Hematopoietic multipotent progenitor cell treated with erythropoietin and hydrocortisone succinate and interleukin-3 and kit ligand, for 8 days (in vitro differentiated cells): ENCODE data around the gene LDAF1.

Experiments used
- DNase-seq: peaks from one replicate; pipeline ENCODE4 v3.0.0-alpha.2; 2015

Gene LDAF1

DNA sequence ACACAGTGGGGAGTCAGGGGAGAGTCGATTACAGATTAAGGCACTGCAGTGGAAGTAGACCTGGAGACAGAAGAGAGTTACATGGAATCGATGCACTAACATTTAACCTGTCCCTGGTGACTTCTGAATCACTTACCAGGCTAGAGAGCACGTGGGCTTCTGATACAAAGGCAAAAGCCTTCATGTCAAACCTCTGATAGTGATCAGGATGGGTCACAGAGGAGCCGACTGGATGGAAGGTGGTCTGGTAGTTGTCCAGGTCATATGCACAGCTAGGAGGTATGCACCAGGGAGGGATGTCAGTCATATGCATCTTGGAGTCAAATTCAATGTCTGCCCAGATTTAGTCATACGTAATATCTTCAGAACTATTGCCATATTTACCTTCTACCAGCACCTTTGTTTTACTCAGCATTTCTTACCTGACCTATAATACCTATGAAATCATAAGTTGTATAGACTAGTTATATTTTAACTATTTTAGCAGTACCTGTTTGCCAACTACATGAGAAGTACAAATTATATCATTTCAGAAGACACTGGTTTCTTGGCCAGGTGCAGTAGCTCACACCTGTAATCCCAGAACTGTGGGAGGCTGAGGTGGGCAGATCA, 41.2 kb downstream of the LDAF1 start:
- no peak for DNase-seq

DNA sequence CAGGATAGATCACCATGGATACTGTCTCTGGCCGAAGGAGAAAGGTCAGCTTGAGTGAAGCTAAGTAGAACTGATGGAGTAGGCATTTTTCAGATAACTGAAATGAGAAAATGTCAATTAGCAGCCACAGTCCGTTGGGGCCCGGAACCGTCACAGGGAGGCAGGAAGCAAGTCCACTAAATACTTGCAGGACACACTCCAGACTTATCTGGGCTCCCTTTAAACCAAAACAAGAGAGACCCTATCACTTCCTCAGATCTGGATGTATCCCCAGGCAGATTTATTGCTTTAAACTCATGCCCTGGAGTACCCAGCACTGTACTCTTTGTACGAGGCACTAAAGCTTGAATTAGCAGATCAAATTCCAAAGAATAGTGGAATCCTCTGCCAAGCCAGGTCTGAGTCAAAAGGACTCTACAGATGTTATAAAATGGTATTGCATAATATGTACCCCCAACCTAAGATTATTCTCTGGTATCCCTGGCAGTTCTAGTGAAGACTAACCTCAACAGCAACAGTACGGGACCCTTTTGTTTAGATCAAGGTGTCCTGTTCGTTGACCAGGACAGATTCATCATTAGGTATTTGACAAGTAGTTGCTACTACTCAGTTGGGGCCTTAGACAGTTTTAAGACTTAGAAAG, 44.8 kb downstream of the LDAF1 start:
- no peak for DNase-seq

DNA sequence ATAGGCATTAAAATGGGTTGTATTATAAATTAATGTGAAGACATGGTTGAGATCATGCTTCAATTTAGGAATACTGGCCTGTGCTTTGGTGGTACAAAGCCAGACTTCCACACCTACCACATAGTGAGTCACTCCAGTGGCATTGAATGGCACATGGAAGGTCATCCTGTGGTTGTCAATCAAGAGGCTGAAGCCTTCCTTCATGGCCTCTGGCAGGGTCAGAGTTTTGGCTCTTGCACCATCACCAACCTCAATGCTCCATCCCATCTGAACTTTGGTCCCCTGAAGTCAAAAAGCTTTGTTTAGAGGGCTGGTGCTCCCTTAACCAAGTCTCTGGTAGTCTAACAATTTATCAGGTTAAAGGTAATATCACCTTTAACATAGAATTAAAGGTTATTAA, 46.8 kb downstream of the LDAF1 start:
- no peak for DNase-seq

DNA sequence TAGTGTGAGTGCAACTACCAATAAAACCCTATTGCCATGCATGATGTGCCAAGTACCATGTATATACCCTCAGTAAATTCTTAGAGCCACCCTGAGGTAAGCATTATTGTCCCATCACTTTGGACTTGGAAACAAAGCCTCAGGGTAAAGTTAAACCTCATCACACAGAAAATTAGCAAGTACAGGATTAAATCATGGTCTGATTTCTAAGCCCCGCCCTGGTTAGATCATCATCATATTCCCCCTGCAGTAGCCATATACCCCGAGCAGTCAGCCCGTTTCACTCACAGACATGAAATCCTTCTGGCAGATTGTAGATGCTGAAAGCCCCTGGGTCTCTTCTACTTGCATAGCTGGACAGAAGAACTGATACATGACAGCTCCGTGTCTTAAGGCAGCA, 48.1 kb downstream of the LDAF1 start:
- DNase-seq, result no peak

DNA sequence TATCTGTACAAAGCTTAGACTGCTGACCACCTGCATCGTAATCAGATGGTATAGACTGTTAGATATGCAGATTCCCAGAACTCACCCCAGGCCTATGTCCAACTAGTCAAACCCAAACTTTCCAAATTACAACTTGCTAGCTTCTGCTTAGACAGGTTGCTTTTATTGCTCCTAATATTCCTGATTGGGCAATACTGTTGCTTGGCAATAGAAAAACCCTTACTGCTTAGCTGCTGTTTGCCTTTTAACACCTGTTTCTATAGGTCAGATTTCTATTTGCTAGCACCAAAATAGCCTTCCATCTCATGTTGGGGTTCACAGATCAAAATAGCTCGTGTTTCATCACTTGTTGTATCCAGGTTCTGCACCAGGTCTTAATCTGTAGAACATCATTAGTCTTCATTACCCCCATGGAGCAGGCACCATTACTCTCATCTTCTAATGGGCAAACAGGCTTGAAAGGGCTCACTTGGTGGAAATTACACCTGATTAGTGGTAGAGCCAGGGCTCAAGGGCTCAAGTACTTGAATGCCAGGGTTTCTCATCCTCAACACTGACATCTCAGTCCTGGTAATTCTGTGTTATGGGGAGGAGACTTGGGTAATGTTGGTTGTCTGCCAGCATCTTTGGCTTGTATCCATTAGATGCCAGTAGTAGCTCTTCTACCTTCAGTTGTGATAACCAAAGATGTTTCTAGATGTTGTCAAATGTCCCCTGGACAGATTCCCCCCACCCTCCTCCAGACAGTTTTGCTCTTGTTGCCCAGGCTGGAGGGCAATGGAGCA, 50.2 kb downstream of the LDAF1 start:
- no peak for DNase-seq

DNA sequence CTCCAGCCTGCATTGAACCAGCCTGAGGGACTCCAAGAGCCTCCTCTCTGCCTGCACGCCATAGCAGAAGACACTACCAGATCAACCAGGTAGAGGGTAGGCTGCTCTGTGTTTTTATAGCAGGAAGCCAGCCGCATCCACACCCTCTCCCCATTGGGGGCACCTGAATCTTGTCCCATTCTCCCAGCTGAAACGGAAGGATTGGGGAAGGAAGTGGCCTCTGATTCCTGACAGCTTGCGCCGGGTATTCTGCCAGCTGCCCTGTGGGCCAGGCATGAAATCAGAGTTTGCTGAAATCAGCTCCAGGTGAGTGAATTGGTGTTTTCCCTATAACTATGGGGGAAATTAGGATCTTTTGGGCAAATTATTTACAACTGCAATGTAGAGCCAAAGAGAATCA, 53.0 kb downstream of the LDAF1 start, which contains the start of gene ZP2:
ZP2 (minus strand) TSS at position 89 of the 400 bp plus-strand sequence; CDS start at position 62, 27 bp downstream.
- DNase-seq, result no peak

DNA sequence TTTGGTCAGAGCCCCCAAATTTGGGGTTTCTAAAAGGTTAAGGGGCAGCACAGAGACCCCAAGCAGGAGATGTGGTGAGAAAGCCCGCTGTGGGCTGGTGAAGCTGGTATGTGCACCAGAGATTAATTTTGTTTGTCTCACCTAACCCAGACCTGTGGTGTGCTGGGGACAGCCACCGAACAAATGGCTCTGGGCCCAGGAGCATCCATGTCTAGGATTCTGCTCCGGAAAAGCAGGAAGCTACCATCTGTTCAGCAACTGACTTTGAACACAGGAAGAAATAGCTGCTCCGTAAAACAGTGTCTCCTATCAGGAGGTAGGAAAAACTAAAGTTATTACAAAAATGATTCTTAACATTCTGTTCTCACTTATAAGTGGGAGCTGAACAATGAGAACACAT, 55.6 kb downstream of the LDAF1 start:
- DNase-seq, result no peak

DNA sequence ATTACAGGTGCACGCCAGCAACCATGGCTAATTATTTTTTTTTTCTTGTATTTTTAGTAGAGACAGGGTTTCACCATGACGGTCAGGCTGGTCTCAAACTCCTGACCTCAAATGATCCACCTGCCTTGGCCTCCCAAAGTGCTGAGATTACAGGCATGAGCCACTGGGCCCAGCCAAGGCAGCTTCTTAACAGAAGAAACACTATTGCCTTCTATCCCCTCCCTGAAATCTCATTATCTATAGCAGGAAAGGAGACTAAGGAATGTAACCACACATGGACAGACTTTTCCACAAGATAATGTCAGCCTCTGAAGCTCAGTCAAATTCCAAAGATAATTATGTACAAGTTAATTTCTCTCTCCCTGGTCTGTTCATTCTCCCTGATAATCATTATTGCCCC, 58.6 kb downstream of the LDAF1 start:
- no peak for DNase-seq

DNA sequence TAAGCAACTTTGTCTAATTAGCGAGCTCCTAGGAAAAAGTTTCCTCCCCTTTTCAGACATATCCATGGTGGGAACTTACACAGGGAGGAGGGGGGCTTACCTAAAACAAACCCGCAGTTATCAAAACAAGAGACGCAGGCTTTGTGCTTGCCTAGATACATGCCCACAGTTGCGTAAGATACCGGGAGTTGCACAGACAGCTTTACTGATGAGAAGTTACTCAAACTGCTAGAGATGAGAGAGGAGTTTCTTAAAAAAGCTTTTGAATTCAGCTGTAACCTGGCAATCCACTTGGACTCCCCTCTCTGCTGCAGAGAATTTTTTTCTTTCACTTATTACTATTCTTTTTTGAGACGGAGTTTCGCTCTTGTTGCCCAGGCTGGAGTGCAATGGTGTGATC, 59.7 kb downstream of the LDAF1 start:
- no peak for DNase-seq

DNA sequence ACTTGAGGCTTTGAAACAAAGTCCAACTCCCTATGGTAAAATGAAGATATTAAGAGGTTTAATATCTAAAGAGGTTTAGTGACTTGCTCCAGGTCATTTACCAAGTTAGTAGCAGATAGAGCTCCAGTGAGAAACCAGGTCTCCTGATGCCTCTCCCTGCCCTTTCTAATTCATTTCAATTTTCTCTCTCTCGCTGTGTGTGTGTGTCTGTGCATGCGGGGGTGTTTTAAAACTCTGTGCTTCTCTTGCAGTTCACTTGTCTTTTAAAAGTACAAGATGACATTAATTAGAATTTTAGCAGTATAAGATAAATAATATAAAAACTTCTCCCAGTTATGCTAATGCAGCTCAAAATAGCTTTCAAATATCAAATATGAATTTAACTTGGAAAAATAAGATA, 61.1 kb downstream of the LDAF1 start:
- no peak for DNase-seq

DNA sequence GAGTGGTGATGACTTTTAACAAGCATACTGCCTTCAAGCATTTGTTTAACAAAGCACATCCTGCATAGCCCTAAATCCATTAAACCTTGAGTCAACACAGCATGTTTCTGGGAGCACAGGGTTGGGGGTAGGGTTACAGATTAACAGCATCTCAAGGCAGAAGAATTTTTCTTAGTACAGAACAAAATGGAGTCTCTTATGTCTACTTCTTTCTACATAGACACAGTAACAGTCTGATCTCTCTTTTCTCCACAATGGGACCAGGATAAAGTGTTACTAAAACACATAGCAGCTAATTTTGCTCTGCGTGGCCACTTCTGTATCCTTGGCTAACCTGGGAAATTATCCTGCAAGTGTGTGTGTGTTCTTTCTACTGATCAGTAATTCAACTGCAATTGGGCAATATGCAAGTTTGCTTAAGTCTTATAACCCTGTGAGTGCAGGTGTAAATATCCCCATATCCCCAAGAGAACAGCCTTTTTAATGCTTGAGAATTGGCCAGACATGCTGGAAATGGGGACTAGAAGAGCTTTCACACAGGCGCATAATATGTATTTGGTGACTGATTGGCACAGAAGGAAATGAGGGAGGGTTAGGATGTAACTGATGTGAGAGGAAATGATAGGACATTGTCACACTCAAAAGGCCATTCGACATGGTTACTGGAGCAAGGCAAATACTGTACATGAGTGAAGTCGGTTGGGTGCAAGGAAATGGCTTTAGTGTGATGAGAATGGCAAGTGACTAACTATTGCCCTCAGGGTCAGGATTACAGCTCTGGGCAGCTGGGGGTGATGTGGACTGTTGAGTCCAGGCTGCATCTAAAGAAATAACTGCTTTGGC, 64.2 kb downstream of the LDAF1 start:
- DNase-seq, result no peak

DNA sequence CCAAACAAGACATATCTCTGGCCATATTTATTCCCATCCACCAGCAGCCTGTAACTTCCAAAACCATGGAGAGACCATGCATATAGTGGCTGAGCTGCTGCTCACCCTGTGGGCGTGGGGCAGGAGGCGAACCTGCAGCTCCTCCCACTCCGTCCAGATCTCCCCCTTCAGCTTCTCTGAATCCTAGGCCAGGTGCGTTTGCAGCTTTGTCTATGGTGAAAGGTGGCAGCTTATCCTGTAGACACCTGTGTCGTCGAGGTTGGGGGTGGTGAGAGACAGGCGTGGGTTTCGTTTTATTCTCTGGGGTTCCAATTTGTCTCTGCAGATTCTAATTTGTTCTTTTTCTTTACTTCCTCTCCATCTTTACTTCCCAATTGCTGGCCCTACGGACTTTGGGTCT, 65.3 kb downstream of the LDAF1 start:
- no peak for DNase-seq

DNA sequence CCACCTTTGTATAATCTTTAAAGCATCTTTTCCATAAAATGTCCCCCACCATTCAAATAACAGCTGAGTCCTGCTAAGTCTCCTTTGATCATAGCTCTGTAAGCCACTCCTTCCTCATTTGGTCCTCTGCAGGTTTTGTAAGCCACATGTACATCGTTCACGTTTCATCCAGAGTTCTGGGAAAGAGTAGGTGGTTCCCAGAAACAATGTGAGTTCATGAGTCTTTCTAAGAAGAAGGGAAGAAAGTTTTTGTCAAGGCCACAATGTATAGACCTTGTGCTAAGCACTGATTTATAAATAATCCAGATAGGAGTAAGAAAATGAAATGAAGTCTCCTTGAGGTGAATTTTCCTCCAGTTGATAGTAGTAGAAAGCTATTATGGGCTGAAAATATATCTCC, 66.3 kb downstream of the LDAF1 start:
- peak; percentile 62 for DNase-seq

DNA sequence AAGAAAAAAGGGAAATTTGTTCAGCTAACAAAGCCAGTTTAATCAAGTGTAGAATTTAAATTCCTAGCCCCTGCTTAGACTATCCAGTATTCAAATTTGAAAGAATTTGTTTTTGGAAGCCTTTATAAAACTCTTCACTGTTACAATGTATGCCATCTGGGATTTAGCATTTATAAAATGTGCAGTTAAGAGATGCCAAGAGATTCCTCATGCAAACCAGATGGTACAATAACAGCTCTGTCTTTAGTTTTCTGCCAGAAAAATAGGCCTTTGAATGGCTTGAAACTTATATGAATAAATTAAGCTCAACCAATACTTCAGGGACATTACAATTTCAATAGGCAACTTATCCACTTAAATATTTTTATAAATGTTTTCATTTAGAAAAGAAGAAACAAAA, 68.3 kb downstream of the LDAF1 start:
- no peak for DNase-seq

DNA sequence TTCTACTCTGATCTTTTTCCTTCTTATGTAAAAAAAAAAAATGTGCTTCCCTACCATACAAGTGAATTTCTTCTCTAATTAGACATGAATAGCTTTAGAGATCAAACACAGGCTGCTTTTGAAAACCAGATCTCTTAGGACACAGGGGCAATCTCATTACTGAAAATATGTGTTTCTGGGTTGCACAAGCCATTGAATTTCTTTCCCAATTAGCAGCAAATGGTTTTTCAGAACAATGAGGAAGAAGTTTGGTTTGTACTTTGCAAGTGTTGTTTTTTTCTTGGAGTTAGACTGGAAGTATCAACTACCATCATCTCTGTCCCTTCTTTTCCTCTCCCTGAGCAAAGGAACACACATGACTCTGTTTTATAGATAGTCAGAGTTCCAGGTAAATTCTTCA, 69.4 kb downstream of the LDAF1 start:
- no peak for DNase-seq

DNA sequence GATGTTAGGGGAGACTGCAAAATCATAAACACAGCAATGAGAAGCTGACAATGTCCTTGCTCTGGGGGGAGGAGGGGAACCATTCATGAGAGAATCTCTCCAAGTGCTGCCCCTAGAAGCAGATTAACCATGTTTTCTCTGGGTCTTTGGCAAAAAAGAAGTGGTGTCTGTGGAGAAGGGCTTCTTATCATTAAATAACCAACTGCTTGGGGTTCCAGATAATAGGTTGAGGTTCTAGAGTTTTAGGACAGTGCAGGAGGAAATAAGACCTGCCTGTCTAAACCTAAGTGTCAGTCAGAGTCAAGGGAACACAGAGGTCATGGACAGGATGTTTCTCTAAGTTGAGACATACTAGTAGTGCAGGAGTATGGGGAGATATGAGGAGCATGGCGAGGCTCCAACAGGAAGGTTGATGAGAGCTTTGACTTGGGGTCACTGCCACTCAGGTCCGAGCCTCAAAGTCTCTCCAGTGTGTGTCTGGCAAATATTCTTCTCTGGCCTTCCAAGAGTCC, 69.9 kb downstream of the LDAF1 start:
- peak; percentile 52 for DNase-seq
